RWPE2 (cell line): ENCODE results near the gene INTS1.

Source experiments
- ATAC-seq: fragments of 200-7000 bp; cut with Tn5 transposase; 3 replicates; pipeline ENCODE4 v1.9.1; 2021; ENCODE audit warnings: low read depth
- DNase-seq: peaks from one replicate; pipeline ENCODE4 v3.0.0-alpha.2; 2020; ENCODE audit warnings: low spot score
- H3K27ac ChIP-seq: fragments of 450-650 bp; 2 replicates; pipeline ENCODE4 v1.5.1; 2017; ENCODE audit warnings: mild to moderate bottlenecking; ENCODE audit not compliant: poor library complexity, severe bottlenecking
- H3K27me3 ChIP-seq: fragments of 250-450 bp; sonication (Bioruptor Pico); 2 replicates; pipeline ENCODE4 v1.5.1; 2021; ENCODE audit warnings: mild to moderate bottlenecking, moderate library complexity; ENCODE audit not compliant: insufficient read depth, poor library complexity, severe bottlenecking
- H3K36me3 ChIP-seq: fragments of 250-450 bp; sonication (Bioruptor Pico); 2 replicates; pipeline ENCODE4 v1.5.1; 2020; ENCODE audit warnings: low read depth, mild to moderate bottlenecking, moderate library complexity
- H3K4me1 ChIP-seq: fragments of 250-450 bp; sonication (Bioruptor Pico); 2 replicates; pipeline ENCODE4 v1.5.1; 2021; ENCODE audit warnings: mild to moderate bottlenecking, moderate library complexity; ENCODE audit not compliant: insufficient read depth, poor library complexity, severe bottlenecking
- H3K4me3 ChIP-seq: fragments of 250-450 bp; sonication (Bioruptor Pico); 2 replicates; pipeline ENCODE4 v1.5.1; 2021; ENCODE audit warnings: mild to moderate bottlenecking, moderate library complexity; ENCODE audit not compliant: severe bottlenecking
- H3K9me3 ChIP-seq: fragments of 250-450 bp; sonication (Bioruptor Pico); 2 replicates; pipeline ENCODE4 v1.5.1; 2021; ENCODE audit warnings: mild to moderate bottlenecking, moderate library complexity; ENCODE audit not compliant: severe bottlenecking
- CTCF ChIP-seq: fragments of 450-650 bp; IDR thresholded peaks from one replicate; pipeline ENCODE4 v1.5.1; 2017; ENCODE audit warnings: mild to moderate bottlenecking, moderate library complexity; ENCODE audit not compliant: poor library complexity, severe bottlenecking

INTS1 gene

DNA sequence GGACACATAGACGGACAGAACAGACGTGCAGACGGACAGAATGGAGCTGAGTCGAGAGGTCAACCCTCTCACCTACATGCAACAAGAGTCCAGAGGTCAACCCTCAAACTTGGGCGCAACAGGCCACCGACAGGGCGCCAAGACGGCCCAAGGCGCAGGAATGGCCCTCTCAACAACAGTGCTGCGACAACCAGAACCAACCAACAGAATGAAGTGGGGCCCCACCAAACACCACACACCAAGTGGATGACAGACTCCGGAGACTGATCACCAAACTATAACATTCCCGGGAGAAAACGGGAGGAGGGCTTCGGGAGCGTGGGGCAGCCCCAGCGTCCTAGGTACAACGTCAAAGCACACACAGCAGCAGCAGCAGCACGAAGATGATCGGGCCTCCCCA lies 13.4 kb downstream of the INTS1 start:
- Histone ChIP-seq H3K27me3 (no peaks in the 10 kb centered on the region), H3K4me3 (no peak overlapping the region), H3K36me3 (peaks cover 47% of the 10 kb centered on the region), H3K27ac (no peak overlapping the region), H3K4me1 (no peaks in the 10 kb centered on the region), H3K9me3 (no peaks in the 10 kb centered on the region)
- ATAC-seq (no peak), DNase-seq (no peak)
- TF ChIP-seq CTCF: no peak

DNA sequence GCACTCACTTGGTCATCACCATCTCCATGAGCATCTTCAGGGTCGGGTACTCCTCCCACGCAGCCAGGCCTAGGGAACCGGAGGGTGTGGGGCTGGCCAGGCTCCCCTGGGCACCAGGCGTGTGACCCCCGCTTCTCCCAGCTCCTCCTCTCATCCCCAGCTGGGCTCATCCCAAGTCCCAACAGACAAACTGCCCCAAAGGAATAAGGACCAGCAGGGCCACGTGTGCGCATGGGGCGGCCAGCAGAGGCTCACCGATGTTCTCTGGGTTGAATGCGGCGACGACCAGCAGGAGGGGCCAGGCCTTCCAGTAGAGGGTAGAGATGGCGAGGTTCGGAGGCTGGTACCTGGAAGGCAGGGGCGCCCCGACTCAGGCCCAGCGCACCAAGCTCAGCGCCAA lies 14.9 kb downstream of the INTS1 start:
- Histone ChIP-seq H3K4me3 (no peak overlapping the region), H3K27me3 (no peaks in the 10 kb centered on the region), H3K4me1 (no peaks in the 10 kb centered on the region), H3K9me3 (no peaks in the 10 kb centered on the region), H3K27ac (no peak overlapping the region), H3K36me3 (peaks cover 54% of the 10 kb centered on the region)
- ATAC-seq: no peak
- no peak for DNase-seq
- TF ChIP-seq CTCF: no peak

GRCh38 chr7:1488016-1488415 lies 16.2 kb downstream of the INTS1 start:
- Histone ChIP-seq H3K27ac (no peak overlapping the region), H3K4me1 (no peaks in the 10 kb centered on the region), H3K36me3 (peaks cover 54% of the 10 kb centered on the region), H3K27me3 (no peaks in the 10 kb centered on the region), H3K9me3 (no peaks in the 10 kb centered on the region), H3K4me3 (no peak overlapping the region)
- TF ChIP-seq CTCF: no peak
- ATAC-seq (no peak), DNase-seq (no peak)

DNA sequence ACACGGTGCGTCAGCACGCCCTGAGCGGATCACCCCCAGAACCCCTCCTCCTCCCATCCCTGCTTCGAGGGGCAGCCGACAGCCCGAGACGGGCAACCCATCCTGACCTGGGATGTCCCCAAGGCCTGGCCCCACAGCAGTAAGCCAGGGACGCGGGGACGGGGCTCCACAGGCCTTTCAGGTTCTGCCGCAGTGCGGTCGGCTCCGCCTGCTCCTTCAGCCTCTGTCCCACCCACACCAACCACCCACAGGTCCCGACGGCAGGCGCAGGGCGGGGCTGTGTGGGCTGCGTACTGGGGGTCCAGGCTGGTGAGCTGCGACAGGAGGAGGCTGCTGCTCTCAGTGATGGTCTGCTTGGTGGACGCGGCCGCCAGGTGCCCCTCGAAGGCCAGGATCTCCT lies 16.7 kb downstream of the INTS1 start:
- Histone ChIP-seq H3K27me3 (no peaks in the 10 kb centered on the region), H3K36me3 (peaks cover 53% of the 10 kb centered on the region), H3K4me3 (no peak overlapping the region), H3K4me1 (no peaks in the 10 kb centered on the region), H3K9me3 (no peaks in the 10 kb centered on the region), H3K27ac (no peak overlapping the region)
- DNase-seq (no peak), ATAC-seq (no peak)
- no peak for TF ChIP-seq CTCF

- Histone ChIP-seq H3K9me3 (no peaks in the 10 kb centered on the region), H3K27ac (no peak overlapping the region), H3K4me1 (no peaks in the 10 kb centered on the region), H3K4me3 (no peak overlapping the region), H3K36me3 (peaks cover 44% of the 10 kb centered on the region), H3K27me3 (no peaks in the 10 kb centered on the region)
- no peak for ATAC-seq
- no peak for TF ChIP-seq CTCF
- DNase-seq: no peak
These were observed 17.6 kb downstream of the INTS1 start for GRCh38 chr7:1486571-1486970.
